ENCODE results near the gene IL5RA. TPM values are rescaled to one million over a fixed set of nuclear protein-coding genes. Genes with fewer than 3 reads are reported as not detected.

Gene IL5RA
- total RNA-seq, 1 donor from 2014 or later, result not detected

DNA sequence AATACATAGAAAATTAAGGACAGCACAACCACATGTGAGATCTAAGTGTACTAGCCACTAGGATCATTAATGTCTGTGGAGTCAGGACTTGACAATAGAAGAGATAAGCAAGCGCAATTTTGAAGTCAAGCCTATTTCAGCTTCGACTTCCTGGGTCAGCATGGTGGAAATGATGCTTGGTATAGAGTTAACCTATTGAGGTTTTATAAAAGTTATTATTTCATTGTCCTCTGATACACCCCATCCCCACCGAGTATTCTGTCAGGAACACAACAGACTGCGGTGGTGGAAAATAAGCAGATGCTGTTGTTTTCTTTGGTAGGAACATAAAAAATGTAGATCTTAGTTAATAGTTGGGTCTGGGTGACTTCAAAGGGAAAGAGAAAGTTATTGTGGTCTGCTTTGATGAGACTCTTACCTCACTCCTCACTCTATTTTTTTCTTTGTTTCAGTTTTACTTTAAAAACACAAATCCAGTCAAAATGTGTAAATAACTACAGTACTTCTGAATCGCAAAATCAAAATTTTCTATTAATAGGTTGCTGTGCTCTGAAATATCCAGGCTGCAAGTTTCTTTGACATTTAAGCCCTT, 82.1 kb downstream of the IL5RA start:
- TF ChIP-seq, protein P1, sequence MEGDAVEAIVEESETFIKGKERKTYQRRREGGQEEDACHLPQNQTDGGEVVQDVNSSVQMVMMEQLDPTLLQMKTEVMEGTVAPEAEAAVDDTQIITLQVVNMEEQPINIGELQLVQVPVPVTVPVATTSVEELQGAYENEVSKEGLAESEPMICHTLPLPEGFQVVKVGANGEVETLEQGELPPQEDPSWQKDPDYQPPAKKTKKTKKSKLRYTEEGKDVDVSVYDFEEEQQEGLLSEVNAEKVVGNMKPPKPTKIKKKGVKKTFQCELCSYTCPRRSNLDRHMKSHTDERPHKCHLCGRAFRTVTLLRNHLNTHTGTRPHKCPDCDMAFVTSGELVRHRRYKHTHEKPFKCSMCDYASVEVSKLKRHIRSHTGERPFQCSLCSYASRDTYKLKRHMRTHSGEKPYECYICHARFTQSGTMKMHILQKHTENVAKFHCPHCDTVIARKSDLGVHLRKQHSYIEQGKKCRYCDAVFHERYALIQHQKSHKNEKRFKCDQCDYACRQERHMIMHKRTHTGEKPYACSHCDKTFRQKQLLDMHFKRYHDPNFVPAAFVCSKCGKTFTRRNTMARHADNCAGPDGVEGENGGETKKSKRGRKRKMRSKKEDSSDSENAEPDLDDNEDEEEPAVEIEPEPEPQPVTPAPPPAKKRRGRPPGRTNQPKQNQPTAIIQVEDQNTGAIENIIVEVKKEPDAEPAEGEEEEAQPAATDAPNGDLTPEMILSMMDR (IDR thresholded peaks at IDR 0.05; ENCODE audit: insufficient read depth, low read length, severe bottlenecking), result no peak
- H3K27me3 ChIP-seq (ENCODE audit: control insufficient read depth, insufficient read depth, low read length), result no peaks in the 10 kb centered on the region
- H3K4me3 ChIP-seq (ENCODE audit: low read depth, low read length), result no peak overlapping the region
- H3K36me3 ChIP-seq (ENCODE audit: control insufficient read depth, insufficient read depth, low read length), result no peaks in the 10 kb centered on the region
- no peak for FAIRE-seq
- no peak for DNase-seq (ENCODE audit: low read depth)

DNA sequence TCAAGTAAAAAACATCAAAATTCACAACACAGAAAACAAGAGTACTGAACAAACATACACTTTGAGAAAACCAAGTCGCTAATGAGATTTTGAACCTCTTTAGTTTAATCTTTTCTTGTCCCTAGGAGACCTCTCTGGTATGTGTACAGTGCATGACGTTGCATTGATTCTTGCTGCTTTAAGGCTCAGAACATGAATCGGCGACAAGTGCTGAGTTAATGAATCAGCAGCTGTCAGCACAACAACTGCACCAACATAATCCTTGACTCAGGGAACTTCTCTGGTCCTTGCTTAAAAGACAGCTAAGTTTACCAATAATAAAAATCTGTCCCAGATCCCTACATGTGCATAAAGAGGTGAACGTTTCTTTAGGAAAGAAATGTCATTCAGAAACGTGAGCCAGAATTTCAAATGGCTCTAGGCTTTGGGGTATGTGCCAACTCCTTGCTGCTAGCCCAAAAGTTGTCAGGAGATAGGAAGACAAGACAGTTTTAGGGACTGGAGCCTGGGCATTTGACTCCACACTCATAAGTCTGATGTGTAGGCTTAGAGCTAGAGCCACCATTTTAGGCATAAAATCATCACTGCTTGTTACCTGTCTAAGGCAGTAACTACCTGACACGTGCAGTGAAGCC, 86.9 kb downstream of the IL5RA start:
- DNase-seq (ENCODE audit: low read depth), result no peak
- TF ChIP-seq, protein P1 (IDR thresholded peaks at IDR 0.05; ENCODE audit: insufficient read depth, low read length, severe bottlenecking), result no peak
- H3K36me3 ChIP-seq (ENCODE audit: control insufficient read depth, insufficient read depth, low read length), result no peaks in the 10 kb centered on the region
- no peak overlapping the region for H3K4me3 ChIP-seq (ENCODE audit: low read depth, low read length)
- no peak for FAIRE-seq
- H3K27me3 ChIP-seq (ENCODE audit: control insufficient read depth, insufficient read depth, low read length), result no peaks in the 10 kb centered on the region

DNA sequence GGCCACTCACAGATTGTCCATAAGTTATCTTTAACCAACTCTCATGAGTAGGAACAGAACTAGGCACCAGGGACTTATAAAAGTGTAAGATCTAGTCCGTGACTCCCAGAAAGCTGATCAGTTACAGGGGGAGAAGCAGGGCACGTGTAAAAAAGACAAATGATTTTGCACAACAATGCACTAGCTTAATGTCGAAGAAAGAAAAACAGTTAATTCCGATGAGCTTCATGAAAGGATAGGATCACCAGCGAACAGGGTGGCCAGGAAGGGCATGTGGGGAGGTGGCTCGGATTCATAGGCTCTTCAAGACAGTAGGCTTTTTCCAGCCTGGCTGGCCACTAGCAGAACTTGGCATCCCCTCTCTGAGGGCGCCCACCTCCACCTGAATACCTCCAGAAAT, 90.0 kb downstream of the IL5RA start:
- no peak for DNase-seq (ENCODE audit: low read depth)
- Histone ChIP-seq H3K4me3 (ENCODE audit: low read depth, low read length) (no peak overlapping the region), H3K36me3 (ENCODE audit: control insufficient read depth, insufficient read depth, low read length) (no peaks in the 10 kb centered on the region), H3K27me3 (ENCODE audit: control insufficient read depth, insufficient read depth, low read length) (no peaks in the 10 kb centered on the region)
- TF ChIP-seq, protein P1 (IDR thresholded peaks at IDR 0.05; ENCODE audit: insufficient read depth, low read length, severe bottlenecking), result no peak
- FAIRE-seq, result no peak

Other genes with a start within 250 kb of the IL5RA start
- 14.5 and 15.4 TPM in 2 replicates for gene TRNT1, start 16.6 kb upstream of the IL5RA start, total RNA-seq
- 28.9 and 51.9 TPM in 2 replicates for gene CRBN, start 69.3 kb upstream of the IL5RA start, total RNA-seq